ENCODE measurements around the gene ADISSP. TPM values are rescaled to one million over a fixed set of nuclear protein-coding genes. Genes with fewer than 3 reads are reported as not detected.

Gene ADISSP
- total RNA-seq, 1 donor from 2014 or later: 18.0 TPM

GRCh38 chr20:3752386-3752759, 15.2 kb downstream of the ADISSP start:
- H3K4me1 Mint-ChIP-seq (ENCODE audit: unreplicated experiment): peaks cover 3% of the 10 kb centered on the region
- H3K27ac Mint-ChIP-seq (ENCODE audit: unreplicated experiment): peak overlapping the region; percentile 70
- TF ChIP-seq CTCF (IDR thresholded peaks at IDR 0.05; ENCODE audit: unreplicated experiment): no peak
- H3K9me3 Mint-ChIP-seq (ENCODE audit: unreplicated experiment): no peaks in the 10 kb centered on the region
- peak overlapping the region; percentile 79 for H3K4me3 Mint-ChIP-seq (ENCODE audit: unreplicated experiment)
- no peak for DNase-seq (ENCODE audit: low spot score)
- H3K27me3 Mint-ChIP-seq (ENCODE audit: unreplicated experiment): peaks cover 21% of the 10 kb centered on the region
- peaks cover 12% of the 10 kb centered on the region for H3K36me3 Mint-ChIP-seq (ENCODE audit: low read depth, unreplicated experiment)

- H3K4me3 Mint-ChIP-seq (ENCODE audit: unreplicated experiment): peak overlapping the region; percentile 79
- H3K36me3 Mint-ChIP-seq (ENCODE audit: low read depth, unreplicated experiment): peaks cover 12% of the 10 kb centered on the region
- H3K9me3 Mint-ChIP-seq (ENCODE audit: unreplicated experiment): no peaks in the 10 kb centered on the region
- no peak for TF ChIP-seq CTCF (IDR thresholded peaks at IDR 0.05; ENCODE audit: unreplicated experiment)
- peaks cover 3% of the 10 kb centered on the region for H3K4me1 Mint-ChIP-seq (ENCODE audit: unreplicated experiment)
- no peak for DNase-seq (ENCODE audit: low spot score)
- H3K27ac Mint-ChIP-seq (ENCODE audit: unreplicated experiment): no peak overlapping the region
- peaks cover 20% of the 10 kb centered on the region for H3K27me3 Mint-ChIP-seq (ENCODE audit: unreplicated experiment)
Measured at GRCh38 chr20:3751675-3752385, 15.7 kb downstream of the ADISSP start.

- TF ChIP-seq CTCF (IDR thresholded peaks at IDR 0.05; ENCODE audit: unreplicated experiment): peak; percentile 59
- H3K27me3 Mint-ChIP-seq (ENCODE audit: unreplicated experiment): peaks cover 24% of the 10 kb centered on the region
- no peak overlapping the region for H3K27ac Mint-ChIP-seq (ENCODE audit: unreplicated experiment)
- no peaks in the 10 kb centered on the region for H3K9me3 Mint-ChIP-seq (ENCODE audit: unreplicated experiment)
- peak overlapping the region; percentile 31 for H3K4me3 Mint-ChIP-seq (ENCODE audit: unreplicated experiment)
- peaks cover 3% of the 10 kb centered on the region for H3K4me1 Mint-ChIP-seq (ENCODE audit: unreplicated experiment)
- no peak for DNase-seq (ENCODE audit: low spot score)
- H3K36me3 Mint-ChIP-seq (ENCODE audit: low read depth, unreplicated experiment): peaks cover 12% of the 10 kb centered on the region
Measured at GRCh38 chr20:3751305-3751674, 16.3 kb downstream of the ADISSP start.

GRCh38 chr20:3749689-3750531, 17.6 kb downstream of the ADISSP start:
- Mint-ChIP-seq H3K9me3 (ENCODE audit: unreplicated experiment) (no peaks in the 10 kb centered on the region), H3K27ac (ENCODE audit: unreplicated experiment) (no peak overlapping the region), H3K4me1 (ENCODE audit: unreplicated experiment) (peaks cover 3% of the 10 kb centered on the region), H3K4me3 (ENCODE audit: unreplicated experiment) (no peak overlapping the region), H3K36me3 (ENCODE audit: low read depth, unreplicated experiment) (peaks cover 12% of the 10 kb centered on the region), H3K27me3 (ENCODE audit: unreplicated experiment) (peaks cover 20% of the 10 kb centered on the region)
- DNase-seq (ENCODE audit: low spot score): peak; percentile 80
- TF ChIP-seq CTCF (IDR thresholded peaks at IDR 0.05; ENCODE audit: unreplicated experiment): peak; percentile 96
